ENCODE results near the gene PCSK4. TPM values are rescaled to one million over a fixed set of nuclear protein-coding genes. Genes with fewer than 3 reads are reported as not detected.

PCSK4 gene
- total RNA-seq, 4 donors from 2014 or later: 1.3 to 4.9 (median 2.2) TPM

DNA sequence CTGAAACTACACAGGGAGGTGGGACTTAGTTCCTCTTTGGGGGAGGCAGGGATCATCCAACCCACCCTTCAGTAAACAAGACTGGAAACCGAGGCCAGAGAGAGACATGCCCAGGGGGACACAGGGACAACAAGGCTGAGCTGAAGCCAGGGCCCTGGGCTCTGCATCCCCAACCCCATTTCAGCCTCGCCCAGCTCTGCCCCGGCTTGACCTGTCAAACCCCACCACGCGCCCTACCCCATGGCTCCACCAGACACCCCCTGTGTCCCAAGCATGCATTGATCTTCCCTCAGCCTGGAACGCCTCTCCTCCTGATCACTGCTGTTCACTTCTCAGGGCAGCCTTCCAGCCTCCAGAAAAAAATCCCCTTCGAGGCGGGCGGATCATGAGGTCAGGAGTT, 42.2 kb downstream of the PCSK4 start:
- no peak overlapping the region for H3K4me3 ChIP-seq
- WGBS, 2 donors: 83 to 89% methylated on average over 9 of the region's 9 CpGs
- peaks cover 0 to 76% of the 10 kb centered on the region in 2 donors for H3K27me3 ChIP-seq
- DNase-seq (ENCODE audit: low spot score in 2 of 2): no peak
- H3K4me1 ChIP-seq: peaks cover 0 to 60% (median 27%) of the 10 kb centered on the region in 4 donors
- no peaks in the 10 kb centered on the region for H3K9me3 ChIP-seq
- TF ChIP-seq POLR2A (IDR thresholded peaks at IDR 0.05) (no peak), EP300 (IDR thresholded peaks at IDR 0.05) (no peak)
- TF ChIP-seq, protein P1, sequence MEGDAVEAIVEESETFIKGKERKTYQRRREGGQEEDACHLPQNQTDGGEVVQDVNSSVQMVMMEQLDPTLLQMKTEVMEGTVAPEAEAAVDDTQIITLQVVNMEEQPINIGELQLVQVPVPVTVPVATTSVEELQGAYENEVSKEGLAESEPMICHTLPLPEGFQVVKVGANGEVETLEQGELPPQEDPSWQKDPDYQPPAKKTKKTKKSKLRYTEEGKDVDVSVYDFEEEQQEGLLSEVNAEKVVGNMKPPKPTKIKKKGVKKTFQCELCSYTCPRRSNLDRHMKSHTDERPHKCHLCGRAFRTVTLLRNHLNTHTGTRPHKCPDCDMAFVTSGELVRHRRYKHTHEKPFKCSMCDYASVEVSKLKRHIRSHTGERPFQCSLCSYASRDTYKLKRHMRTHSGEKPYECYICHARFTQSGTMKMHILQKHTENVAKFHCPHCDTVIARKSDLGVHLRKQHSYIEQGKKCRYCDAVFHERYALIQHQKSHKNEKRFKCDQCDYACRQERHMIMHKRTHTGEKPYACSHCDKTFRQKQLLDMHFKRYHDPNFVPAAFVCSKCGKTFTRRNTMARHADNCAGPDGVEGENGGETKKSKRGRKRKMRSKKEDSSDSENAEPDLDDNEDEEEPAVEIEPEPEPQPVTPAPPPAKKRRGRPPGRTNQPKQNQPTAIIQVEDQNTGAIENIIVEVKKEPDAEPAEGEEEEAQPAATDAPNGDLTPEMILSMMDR (IDR thresholded peaks at IDR 0.05): no peak
- no peak overlapping the region for H3K27ac ChIP-seq
- H3K36me3 ChIP-seq: peaks cover 0 to 2% (median 0%) of the 10 kb centered on the region in 3 donors

DNA sequence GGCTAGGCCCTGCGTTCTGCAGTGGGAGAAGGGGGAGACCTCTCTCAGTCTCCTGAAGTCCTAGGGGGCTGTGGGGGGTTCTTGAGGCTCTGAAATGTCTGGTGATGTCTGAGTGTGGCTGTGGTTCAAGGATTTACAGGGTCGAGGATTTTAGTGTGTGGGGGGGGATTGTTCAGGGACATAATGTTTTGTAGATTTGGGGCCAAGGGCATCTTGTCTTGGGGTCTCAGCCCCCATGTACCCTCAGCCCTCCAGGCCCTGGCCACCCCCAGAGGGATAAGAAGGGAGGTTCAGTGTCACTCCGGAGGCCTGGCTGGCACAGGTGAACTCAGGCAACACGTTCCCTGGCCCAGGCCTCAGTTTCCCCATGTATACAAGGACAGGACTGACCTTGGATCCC, 42.6 kb downstream of the PCSK4 start:
- Histone ChIP-seq H3K27me3 (peaks cover 0 to 72% of the 10 kb centered on the region in 2 donors), H3K27ac (no peak overlapping the region), H3K36me3 (peaks cover 0 to 7% (median 0%) of the 10 kb centered on the region in 3 donors), H3K4me3 (no peak overlapping the region), H3K4me1 (peaks cover 0 to 56% (median 24%) of the 10 kb centered on the region in 4 donors), H3K9me3 (no peaks in the 10 kb centered on the region)
- no peak for DNase-seq (ENCODE audit: low spot score in 2 of 2)
- TF ChIP-seq, protein P1 (IDR thresholded peaks at IDR 0.05): no peak
- TF ChIP-seq EP300 (IDR thresholded peaks at IDR 0.05) (no peak), POLR2A (IDR thresholded peaks at IDR 0.05) (no peak)
- 34 to 37% methylated on average over 4 of the region's 4 CpGs for WGBS, 2 donors

DNA sequence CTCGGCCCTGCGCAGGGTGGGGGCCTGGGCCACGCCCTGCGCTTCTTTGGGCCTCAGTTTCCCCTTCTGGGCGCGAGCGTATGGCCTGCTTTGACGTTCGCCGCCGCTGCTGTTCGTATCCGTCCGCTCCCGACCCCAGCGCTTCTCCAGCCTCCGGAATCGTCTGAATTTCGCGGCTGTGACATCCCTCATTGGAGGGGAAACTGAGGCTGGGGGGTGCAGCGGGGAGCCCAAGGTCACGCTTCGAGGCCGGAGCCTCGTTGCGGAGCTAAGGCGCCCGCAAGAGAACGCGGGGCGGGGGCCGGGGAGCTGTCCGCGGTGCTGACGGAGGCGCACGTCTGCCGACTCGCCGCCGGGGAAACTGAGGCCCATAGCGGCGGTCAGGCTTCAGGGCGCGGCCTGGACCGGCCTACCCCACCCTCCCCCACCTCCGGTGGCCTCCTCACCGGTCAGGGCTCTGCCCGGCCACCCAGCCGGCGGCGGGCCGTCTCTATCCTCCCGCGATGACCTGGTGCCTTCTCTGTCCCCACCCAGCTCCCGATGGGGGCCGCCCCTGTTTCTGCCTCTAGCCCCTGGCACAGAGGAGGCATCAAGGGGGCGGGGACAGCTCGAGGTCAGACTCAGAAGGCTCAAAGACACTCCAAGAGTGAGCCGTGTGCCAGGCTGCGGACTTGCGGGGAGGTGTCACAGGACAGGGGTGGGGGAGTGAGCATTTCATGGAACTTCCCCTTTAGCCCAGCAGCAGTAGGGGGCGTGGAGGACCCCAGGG, 43.3 kb downstream of the PCSK4 start:
- no peak for DNase-seq (ENCODE audit: low spot score in 2 of 2)
- TF ChIP-seq POLR2A (IDR thresholded peaks at IDR 0.05) (no peak), EP300 (IDR thresholded peaks at IDR 0.05) (no peak)
- TF ChIP-seq, protein P1 (IDR thresholded peaks at IDR 0.05): no peak
- peaks cover 0 to 66% of the 10 kb centered on the region in 2 donors for H3K27me3 ChIP-seq
- 5 to 6% methylated on average over 44 of the region's 63 CpGs for WGBS, 2 donors
- no peak overlapping the region for H3K27ac ChIP-seq
- H3K4me3 ChIP-seq: peak overlapping the region in 2 of 4 donors; percentile 30 to 45
- peaks cover 0 to 13% (median 0%) of the 10 kb centered on the region in 3 donors for H3K36me3 ChIP-seq
- H3K9me3 ChIP-seq: no peaks in the 10 kb centered on the region
- H3K4me1 ChIP-seq: peaks cover 0 to 50% (median 21%) of the 10 kb centered on the region in 4 donors

DNA sequence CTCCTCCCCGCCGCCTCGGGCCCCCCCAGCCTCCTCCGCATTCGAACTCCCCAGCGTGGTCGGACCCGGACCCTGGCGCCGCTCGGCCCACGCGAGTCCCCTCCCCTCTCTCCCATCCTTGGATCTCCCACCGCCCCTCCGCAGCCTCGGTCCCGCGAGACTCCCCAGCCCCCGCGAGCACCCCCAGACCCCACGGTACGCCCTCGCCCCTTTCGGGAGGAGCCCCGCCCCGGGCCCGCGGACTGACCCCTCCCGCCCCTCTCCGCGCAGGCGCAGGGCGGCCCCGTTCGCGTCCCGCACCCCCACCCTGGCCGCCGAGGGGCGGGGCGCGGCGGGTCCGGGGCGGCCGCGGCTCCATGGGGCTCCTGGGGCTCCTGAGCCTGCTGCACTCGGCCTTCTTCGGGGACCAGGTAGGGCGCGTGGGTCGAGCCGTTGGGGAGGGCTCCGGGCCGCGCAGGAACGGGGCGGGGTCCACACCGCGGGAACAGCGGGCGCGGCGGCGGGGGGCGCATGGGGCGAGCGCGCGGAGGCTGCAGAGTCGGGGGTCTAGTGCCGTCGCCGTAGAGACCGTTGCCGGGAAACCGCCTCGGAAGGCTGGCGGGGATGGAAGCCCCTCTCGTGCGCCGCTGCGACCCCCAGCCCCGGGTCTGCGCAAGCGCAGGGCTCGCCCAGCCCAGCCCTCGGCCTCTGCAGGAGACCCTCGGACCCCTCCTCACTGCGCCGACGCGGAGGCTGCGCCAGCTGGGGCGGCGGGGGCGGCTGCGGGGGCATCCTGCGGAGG, 44.0 kb downstream of the PCSK4 start:
- no peaks in the 10 kb centered on the region for H3K9me3 ChIP-seq

More for the DNA sequence above, 44.0 kb downstream of the PCSK4 start:
- Histone ChIP-seq H3K4me3 (peak overlapping the region; percentile 15 to 45 (median 34)), H3K27me3 (peaks cover 0 to 58% of the 10 kb centered on the region in 2 donors), H3K27ac (peak overlapping the region in 2 of 4 donors; percentile 55 to 61), H3K4me1 (peaks cover 0 to 43% (median 19%) of the 10 kb centered on the region in 4 donors), H3K36me3 (peaks cover 0 to 20% (median 4%) of the 10 kb centered on the region in 3 donors)
- TF ChIP-seq EP300 (IDR thresholded peaks at IDR 0.05) (no peak), POLR2A (IDR thresholded peaks at IDR 0.05) (no peak)
- TF ChIP-seq, protein P1 (IDR thresholded peaks at IDR 0.05): no peak
- 0 to 1% methylated on average over 12 to 22 of the region's 99 CpGs for WGBS, 2 donors
- DNase-seq (ENCODE audit: low spot score in 2 of 2): no peak

All from tibial nerve (tissue), 4 donors.